Endodermal cell (in vitro differentiated cells): ENCODE data around the gene ABTB2. TPM values are rescaled to one million over a fixed set of nuclear protein-coding genes. Genes with fewer than 3 reads are reported as not detected.

ENCODE experiments used
- DNase-seq: peaks from one replicate; pipeline ENCODE4 v3.0.0-alpha.2; 2017
- H3K27ac ChIP-seq: 2 replicates; pipeline ENCODE4 v1.5.1; 2013; ENCODE audit warnings: mild to moderate bottlenecking, low read depth, low read length, moderate library complexity
- H3K27me3 ChIP-seq: 2 replicates; pipeline ENCODE4 v1.6.1; 2013; ENCODE audit warnings: mild to moderate bottlenecking, low read length, moderate library complexity; ENCODE audit not compliant: insufficient read depth, control insufficient read depth, poor library complexity, severe bottlenecking
- H3K36me3 ChIP-seq: 2 replicates; pipeline ENCODE4 v1.7.0; 2013; ENCODE audit warnings: mild to moderate bottlenecking, low read length, moderate library complexity; ENCODE audit not compliant: control insufficient read depth, insufficient read depth
- H3K4me1 ChIP-seq: one replicate; pipeline ENCODE4 v1.7.0; 2013; ENCODE audit warnings: low read length; ENCODE audit not compliant: control insufficient read depth, insufficient read depth
- H3K4me3 ChIP-seq: 2 replicates; pipeline ENCODE4 v1.5.1; 2013; ENCODE audit warnings: mild to moderate bottlenecking, low read length, moderate library complexity
- H3K9ac ChIP-seq: 2 replicates; pipeline ENCODE4 v1.6.1; 2013; ENCODE audit warnings: mild to moderate bottlenecking, low read length, moderate library complexity; ENCODE audit not compliant: poor library complexity, severe bottlenecking; ENCODE audit errors: extremely low read depth
- H3K9me3 ChIP-seq: 2 replicates; pipeline ENCODE4 v1.6.1; 2013; ENCODE audit warnings: mild to moderate bottlenecking, low read length, moderate library complexity; ENCODE audit not compliant: control insufficient read depth
- H3K27ac Mint-ChIP-seq: 2 replicates; pipeline ENCODE4 v1.8.0; 2020; ENCODE audit warnings: mixed read lengths
- H3K27me3 Mint-ChIP-seq: 2 replicates; pipeline ENCODE4 v1.8.0; 2021; ENCODE audit warnings: mild to moderate bottlenecking, mixed read lengths; ENCODE audit not compliant: insufficient read depth
- H3K36me3 Mint-ChIP-seq: 2 replicates; pipeline ENCODE4 v1.8.0; 2020; ENCODE audit warnings: low read depth, mixed read lengths
- H3K4me1 Mint-ChIP-seq: 2 replicates; pipeline ENCODE4 v1.8.0; 2020; ENCODE audit warnings: mixed read lengths
- H3K4me3 Mint-ChIP-seq: 2 replicates; pipeline ENCODE4 v1.8.0; 2020; ENCODE audit warnings: mild to moderate bottlenecking, moderate library complexity, mixed read lengths
- H3K9me3 Mint-ChIP-seq: 2 replicates; pipeline ENCODE4 v1.8.0; 2020; ENCODE audit warnings: mild to moderate bottlenecking, mixed read lengths
- WGBS, 2 experiments: methylation state at CpG; one replicate each; pipeline versions ENCODE4 v1.1.5 to v1.1.7; 2013; ENCODE audit warnings: missing lambda C conversion rate in 2 of 2, mixed read lengths in 1 of 2; ENCODE audit not compliant: insufficient coverage in 1 of 2, insufficient read length in 1 of 2; 5-methylcytosine and 5-hydroxymethylcytosine counted together
- total RNA-seq, 2 donors: library from RNA; stranded (reverse); fragmentation: NEBNext Ultra II Directional in 1 of 2; extraction: Animal tissue kit (Norgen Biotek cat#: 25700) in 1 of 2; gene quantifications; 2 replicates in 1 of 2; 3 replicates in 1 of 2; pipeline ENCODE4 v1.2.1, GENCODE V29; 2021
- TF ChIP-seq, protein P1 (sequence below): fragments of 200-600 bp; sonication (generic); conservative IDR thresholded peaks from 2 replicates; pipeline ENCODE4 v1.5.0; 2021; ENCODE audit warnings: antibody characterized with exemption, mild to moderate bottlenecking

ABTB2 gene
- total RNA-seq, 2 donors from 2014 or later = 2.9 to 5.2 TPM

DNA sequence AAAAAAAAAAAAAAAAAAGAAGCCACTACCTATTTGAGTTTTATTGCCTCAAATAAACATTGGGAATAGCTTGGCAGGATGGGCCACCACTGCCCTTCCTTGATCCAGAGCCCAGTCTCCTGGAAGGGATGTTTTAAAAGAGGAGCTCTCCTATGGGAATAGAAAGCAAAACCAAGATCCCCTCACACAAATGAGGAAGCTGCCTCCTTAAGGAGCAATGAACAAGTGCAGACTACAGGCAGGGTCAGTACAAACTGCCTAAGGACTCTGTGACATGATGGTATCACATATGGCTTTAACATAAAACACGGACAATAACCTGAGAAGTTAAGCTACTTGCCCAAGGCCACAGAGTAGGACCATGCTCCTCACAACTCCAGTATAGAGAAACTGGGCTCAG, 131.6 kb downstream of the ABTB2 start:
- WGBS, 2 experiments = 96 to 100% methylated on average over 1 of the region's 1 CpG
- H3K27ac ChIP-seq = no peak overlapping the region

DNA sequence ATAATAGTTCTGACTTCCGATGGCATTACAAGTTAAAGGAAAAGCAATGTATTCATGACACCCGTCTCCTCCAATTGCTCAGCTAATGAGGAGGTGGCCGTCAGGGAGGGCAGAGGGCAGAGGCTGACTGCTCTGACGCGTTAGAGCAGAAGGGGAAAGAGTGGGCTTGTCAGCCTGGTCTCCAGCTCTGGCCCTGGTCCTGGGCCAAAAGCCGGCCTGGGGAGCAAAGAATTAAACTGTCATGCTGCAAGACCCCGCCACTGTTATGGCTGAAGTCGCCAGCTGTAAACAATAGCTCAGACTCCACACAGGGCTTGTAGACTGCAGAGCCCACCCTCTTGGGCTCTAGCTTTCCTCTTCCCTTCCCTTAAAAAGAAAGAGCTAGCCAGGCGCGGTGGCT, 132.7 kb downstream of the ABTB2 start:
- H3K27ac Mint-ChIP-seq = no peak overlapping the region
- Histone ChIP-seq H3K27me3 (no peaks in the 10 kb centered on the region), H3K9ac (no peak overlapping the region), H3K36me3 (no peaks in the 10 kb centered on the region), H3K4me1 (peaks cover 13% of the 10 kb centered on the region), H3K9me3 (no peaks in the 10 kb centered on the region), H3K4me3 (no peak overlapping the region), H3K27ac (no peak overlapping the region)
- H3K27me3 Mint-ChIP-seq = no peaks in the 10 kb centered on the region
- no peaks in the 10 kb centered on the region for H3K9me3 Mint-ChIP-seq
- H3K36me3 Mint-ChIP-seq = no peaks in the 10 kb centered on the region
- H3K4me1 Mint-ChIP-seq = peaks cover 17% of the 10 kb centered on the region
- DNase-seq = no peak
- TF ChIP-seq, protein P1, sequence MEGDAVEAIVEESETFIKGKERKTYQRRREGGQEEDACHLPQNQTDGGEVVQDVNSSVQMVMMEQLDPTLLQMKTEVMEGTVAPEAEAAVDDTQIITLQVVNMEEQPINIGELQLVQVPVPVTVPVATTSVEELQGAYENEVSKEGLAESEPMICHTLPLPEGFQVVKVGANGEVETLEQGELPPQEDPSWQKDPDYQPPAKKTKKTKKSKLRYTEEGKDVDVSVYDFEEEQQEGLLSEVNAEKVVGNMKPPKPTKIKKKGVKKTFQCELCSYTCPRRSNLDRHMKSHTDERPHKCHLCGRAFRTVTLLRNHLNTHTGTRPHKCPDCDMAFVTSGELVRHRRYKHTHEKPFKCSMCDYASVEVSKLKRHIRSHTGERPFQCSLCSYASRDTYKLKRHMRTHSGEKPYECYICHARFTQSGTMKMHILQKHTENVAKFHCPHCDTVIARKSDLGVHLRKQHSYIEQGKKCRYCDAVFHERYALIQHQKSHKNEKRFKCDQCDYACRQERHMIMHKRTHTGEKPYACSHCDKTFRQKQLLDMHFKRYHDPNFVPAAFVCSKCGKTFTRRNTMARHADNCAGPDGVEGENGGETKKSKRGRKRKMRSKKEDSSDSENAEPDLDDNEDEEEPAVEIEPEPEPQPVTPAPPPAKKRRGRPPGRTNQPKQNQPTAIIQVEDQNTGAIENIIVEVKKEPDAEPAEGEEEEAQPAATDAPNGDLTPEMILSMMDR = no peak
- no peak overlapping the region for H3K4me3 Mint-ChIP-seq
- WGBS, 2 experiments = 80 to 81% methylated on average over 6 to 10 of the region's 10 CpGs

More for the DNA sequence above, 131.6 kb downstream of the ABTB2 start:
- no peak overlapping the region for H3K4me3 ChIP-seq
- no peaks in the 10 kb centered on the region for H3K9me3 ChIP-seq
- peaks cover 17% of the 10 kb centered on the region for H3K4me1 Mint-ChIP-seq
- H3K36me3 ChIP-seq = no peaks in the 10 kb centered on the region
- no peaks in the 10 kb centered on the region for H3K27me3 Mint-ChIP-seq
- DNase-seq = no peak
- H3K27ac Mint-ChIP-seq = no peak overlapping the region
- peaks cover 13% of the 10 kb centered on the region for H3K4me1 ChIP-seq
- no peak overlapping the region for H3K4me3 Mint-ChIP-seq
- no peaks in the 10 kb centered on the region for H3K27me3 ChIP-seq
- H3K9ac ChIP-seq = no peak overlapping the region
- H3K36me3 Mint-ChIP-seq = no peaks in the 10 kb centered on the region
- TF ChIP-seq, protein P1 = no peak
- no peaks in the 10 kb centered on the region for H3K9me3 Mint-ChIP-seq

DNA sequence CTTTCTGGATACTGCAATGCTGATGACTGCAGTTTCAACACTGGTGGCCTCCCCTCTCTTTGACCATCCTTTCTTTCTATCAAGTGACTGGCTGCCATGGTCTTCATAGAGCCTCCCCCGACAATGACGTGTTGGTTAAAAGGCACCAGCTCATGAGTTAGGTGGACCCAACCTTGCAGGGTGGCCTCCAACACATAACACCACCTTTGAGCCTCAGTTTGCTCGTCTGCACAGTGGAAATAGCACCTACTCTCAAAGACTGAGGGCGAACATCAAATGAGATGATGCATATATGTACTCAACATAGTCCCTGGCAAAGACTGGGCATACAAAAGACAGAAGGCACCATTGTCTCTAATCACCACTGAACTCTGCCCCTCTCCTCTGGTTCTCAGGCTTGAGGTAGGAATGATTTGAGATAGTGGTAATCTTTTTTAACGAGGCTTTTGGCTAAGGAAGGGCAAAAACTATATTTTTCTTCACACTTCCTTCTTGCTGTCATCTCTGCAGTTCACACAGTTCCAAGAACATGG, 133.3 kb downstream of the ABTB2 start:
- H3K4me3 ChIP-seq = no peak overlapping the region
- no peaks in the 10 kb centered on the region for H3K27me3 ChIP-seq
- H3K9me3 ChIP-seq = no peaks in the 10 kb centered on the region
- no peak for DNase-seq
- no peak overlapping the region for H3K27ac Mint-ChIP-seq
- peaks cover 13% of the 10 kb centered on the region for H3K4me1 ChIP-seq
- peaks cover 17% of the 10 kb centered on the region for H3K4me1 Mint-ChIP-seq
- no peaks in the 10 kb centered on the region for H3K27me3 Mint-ChIP-seq
- 88 to 97% methylated on average over 4 of the region's 5 CpGs for WGBS, 2 experiments
- no peak overlapping the region for H3K9ac ChIP-seq
- no peak overlapping the region for H3K4me3 Mint-ChIP-seq
- no peaks in the 10 kb centered on the region for H3K36me3 Mint-ChIP-seq
- H3K36me3 ChIP-seq = no peaks in the 10 kb centered on the region
- TF ChIP-seq, protein P1 = no peak
- no peak overlapping the region for H3K27ac ChIP-seq
- H3K9me3 Mint-ChIP-seq = no peaks in the 10 kb centered on the region
